ENCODE results near the gene CD70.

- TF ChIP-seq CTCF (conservative IDR thresholded peaks at IDR 0.05; ENCODE audit: low read length) (no peak), EZH2phosphoT487 (IDR thresholded peaks at IDR 0.05; ENCODE audit: borderline replicate concordance) (no peak)
Observed at GRCh38 chr19:6608940-6609339, 18.0 kb upstream of the CD70 start.
